GM23248 (cell line): ENCODE data around the gene BAX.

Source experiments
- EZH2 ChIP-seq: fragments of 200-600 bp; sonication (generic); IDR thresholded peaks from 2 replicates; pipeline ENCODE4 v1.6.1; 2018; ENCODE audit warnings: antibody characterized with exemption, mild to moderate bottlenecking; ENCODE audit not compliant: insufficient read depth, poor library complexity, severe bottlenecking
- EZH2phosphoT487 ChIP-seq: fragments of 200-600 bp; sonication (generic); IDR thresholded peaks from 2 replicates; pipeline ENCODE4 v1.6.1; 2018; ENCODE audit warnings: antibody characterized with exemption, moderate library complexity, mild to moderate bottlenecking, low read depth; ENCODE audit not compliant: insufficient read depth

DNA sequence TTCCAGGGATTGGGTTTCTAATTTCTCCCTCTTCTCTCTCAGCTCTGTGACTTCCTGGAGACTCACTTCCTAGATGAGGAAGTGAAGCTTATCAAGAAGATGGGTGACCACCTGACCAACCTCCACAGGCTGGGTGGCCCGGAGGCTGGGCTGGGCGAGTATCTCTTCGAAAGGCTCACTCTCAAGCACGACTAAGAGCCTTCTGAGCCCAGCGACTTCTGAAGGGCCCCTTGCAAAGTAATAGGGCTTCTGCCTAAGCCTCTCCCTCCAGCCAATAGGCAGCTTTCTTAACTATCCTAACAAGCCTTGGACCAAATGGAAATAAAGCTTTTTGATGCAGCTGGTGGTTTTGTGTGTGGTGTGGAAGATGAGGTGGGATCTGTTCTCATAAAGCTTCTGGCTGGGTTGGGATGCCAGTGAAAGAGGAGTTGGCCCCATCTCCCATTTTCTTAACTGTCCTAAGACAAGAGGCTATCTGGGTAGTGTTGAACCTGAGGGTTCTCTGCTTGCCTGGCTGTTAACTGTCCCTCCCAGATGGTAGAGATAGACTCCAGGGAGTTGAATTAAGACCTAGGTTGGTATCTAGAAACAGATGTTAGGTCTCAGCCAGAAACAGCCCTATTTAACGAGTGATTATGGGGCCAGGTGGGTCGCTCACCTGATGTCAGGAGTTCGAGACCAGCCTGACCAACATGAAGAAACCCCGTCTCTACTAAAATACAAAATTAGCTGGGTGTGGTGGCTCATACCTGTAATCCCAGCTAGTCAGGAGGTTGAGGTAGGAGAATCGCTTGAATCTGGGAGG lies 12.1 kb downstream of the BAX start:
- no peak for TF ChIP-seq EZH2
- no peak for TF ChIP-seq EZH2phosphoT487
